Measurements from ENCODE around the gene EIF3L. TPM values are rescaled to one million over a fixed set of nuclear protein-coding genes. Genes with fewer than 3 reads are reported as not detected.

EIF3L gene
- total RNA-seq, 1 donor from 2014 or later, result 254 TPM

DNA sequence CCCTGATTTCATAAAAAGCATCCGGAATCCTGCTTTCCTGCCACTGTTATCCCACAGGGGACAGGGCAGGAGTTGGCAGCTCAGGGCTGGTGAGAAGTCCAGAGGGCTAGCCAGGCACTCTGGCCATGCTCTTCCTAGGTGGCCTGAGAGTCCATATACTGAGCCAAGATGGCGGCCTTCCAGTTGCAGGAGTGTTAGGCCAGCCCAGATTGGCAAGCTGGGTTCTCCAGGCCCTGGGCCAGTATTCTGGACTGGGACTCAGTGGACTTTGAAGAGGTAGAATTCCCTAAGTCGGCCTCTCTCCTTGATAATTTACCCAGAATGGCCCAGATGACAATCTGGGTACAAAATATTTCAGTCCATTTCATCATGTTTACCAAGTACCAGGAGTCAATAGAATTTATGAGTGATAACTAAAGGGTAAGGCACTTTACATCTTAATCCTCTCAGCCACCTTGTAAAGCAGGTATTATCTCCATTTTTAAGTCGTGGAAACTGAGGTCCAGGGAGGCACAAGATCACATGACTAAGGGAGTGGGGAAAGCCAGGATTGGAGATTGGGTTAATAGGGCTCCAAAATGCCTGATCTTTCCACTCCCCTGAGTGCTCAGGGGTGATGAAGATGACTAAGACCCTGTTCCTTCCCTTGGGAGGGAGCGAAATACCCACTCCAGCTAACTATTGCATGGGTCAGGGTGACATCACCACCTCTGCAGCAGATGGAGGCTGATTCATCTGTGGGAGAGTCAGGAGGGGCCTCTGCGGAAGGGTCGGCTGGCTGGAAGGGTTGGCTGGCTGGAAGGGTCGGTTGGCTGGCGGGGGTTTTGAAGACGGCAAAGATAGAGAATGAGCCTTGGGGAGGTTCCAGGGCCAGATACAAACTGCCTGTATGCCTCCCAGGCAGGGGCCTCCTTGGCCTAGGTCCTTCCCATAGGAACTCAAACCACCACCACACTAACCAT is 55.6 kb downstream of the EIF3L start:
- DNase-seq (ENCODE audit: extremely low read depth, low read depth, low spot score), result peak; percentile 64

DNA sequence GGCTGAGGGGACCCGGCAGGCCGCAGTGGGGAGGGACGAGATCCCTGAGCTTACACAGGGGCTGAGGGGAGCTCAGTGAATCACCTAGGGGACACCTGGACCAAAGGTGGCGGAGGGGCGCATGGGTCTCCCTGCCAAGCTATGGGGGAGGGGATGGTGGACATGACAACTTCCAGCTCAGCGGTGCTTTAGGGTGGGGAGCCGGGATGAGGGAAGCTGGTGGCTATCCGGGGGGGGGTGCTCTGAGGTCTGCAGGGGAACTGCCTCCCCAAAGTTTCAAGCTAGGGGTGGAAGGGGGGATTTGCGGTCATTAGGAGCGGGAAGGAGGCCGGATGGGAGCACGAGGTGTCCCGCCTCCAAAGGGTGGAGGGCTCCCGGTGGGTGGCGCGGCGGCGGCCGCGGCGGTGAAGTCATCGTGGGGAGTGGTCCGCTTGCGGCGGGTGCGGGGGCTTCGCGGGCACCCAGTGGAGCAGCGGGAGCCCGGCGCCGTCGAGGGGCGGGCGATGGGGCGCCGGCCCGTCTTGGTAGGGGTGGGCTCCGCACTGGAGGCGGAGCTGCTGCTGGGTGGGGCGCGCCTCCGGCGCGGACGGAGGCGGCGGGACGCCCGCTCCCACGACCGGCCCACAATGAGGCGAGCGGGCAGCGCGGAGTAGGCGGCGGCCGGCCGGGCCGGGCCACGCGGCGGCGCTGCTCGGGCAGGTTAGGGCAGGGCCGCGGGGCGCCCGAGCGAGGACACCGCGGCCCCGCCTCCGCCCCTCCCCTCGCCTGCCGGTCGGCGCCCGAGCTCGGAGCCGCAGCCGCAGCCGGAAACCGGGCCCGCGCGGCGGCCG is 56.5 kb downstream of the EIF3L start, which contains the start of gene MICALL1:
MICALL1 (plus strand) TSS at position 764 of the 830 bp plus-strand sequence. CDS start 126 bp downstream, outside the sequence.
- no peak for DNase-seq (ENCODE audit: extremely low read depth, low read depth, low spot score)

DNA sequence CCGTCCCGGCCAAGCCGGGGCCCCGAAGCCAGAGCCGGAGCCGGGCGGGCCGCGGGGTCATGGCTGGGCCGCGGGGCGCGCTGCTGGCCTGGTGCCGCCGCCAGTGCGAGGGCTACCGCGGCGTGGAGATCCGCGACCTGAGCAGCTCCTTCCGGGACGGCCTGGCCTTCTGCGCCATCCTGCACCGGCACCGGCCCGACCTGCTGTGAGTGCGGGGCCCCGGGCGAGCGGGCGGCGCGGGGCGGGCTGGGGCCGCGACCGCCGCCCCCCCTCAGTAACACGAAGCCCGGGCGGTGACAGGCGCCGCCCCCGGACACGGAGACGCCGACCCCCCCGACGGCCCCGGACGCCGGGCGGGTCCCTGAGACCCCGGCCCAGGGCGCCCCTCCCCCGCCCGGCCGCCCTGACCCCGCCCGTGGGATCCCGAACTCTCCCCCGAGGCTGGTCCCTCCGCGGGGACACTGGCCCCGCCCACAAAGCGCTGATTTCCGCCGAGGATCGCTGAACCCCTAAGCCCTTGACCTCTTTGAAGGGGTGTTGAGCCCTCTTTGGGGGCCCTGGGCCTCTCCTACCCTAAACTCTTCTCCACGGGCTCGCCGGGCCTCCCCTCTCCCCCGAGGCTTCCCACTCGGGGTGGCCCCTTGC is 57.3 kb downstream of the EIF3L start:
- DNase-seq (ENCODE audit: extremely low read depth, low read depth, low spot score), result no peak

DNA sequence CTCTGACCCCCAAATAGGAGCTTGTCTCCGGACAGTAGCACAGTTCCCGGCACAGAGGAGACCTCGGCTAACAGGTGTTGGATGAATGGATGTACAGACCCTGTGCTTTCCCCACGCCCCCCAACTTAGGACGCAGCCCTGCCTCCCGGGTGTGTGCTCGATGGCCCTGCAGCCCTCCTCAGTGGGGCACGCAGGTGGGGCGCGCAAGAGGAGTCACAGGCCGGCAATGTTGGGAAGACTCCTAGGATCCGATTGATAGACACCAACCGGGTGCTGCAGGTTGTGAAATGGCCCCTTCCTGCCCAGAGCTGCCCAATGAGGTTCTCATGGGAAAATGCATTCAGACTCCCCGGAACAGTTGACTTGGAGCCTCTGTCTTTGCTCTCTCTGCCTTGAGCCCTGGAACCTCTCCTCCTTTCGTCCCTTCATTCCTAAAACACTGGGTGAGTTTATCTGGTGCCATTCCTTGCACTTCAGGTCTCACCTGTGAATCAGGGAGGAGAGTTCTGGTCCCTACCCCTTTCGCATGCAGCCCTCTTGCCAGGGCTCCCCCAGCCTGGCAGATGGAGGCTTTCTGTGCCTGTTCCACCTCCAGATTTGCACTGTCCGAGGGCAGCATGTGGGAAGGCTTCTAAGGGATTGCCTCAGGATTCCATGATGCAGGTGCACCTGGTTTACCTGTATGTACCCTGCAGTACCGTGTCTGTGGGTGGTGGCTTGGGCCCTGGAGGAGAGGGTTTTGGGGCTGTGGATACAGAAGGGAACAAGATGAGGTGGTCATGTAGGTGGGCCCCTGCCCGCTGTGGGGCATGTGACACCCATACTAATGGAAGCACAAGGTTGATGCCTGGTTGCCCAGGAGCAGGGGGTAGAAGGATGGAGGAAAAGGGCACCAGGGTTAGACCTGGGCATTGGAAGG is 58.1 kb downstream of the EIF3L start:
- no peak for DNase-seq (ENCODE audit: extremely low read depth, low read depth, low spot score)

DNA sequence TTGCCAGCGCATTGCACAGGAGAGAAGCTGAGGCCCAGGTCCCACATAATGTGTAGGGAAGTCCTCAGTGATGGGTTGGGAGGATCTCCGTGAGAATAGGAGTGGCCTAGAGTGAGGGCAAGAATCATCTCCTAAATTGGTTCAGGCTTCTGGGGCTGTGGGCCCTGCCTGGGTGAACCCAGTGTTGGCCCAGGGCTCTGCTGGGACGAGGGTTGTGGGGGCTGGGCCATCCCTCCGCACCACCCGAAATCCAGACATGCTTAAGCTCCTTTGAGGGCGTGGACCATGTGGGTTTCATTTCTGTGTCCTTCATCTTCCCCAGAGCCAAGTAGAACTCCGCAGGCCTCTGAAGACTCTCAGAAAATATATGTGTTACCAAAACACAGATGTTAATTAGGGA is 60.5 kb downstream of the EIF3L start:
- no peak for DNase-seq (ENCODE audit: extremely low read depth, low read depth, low spot score)

DNA sequence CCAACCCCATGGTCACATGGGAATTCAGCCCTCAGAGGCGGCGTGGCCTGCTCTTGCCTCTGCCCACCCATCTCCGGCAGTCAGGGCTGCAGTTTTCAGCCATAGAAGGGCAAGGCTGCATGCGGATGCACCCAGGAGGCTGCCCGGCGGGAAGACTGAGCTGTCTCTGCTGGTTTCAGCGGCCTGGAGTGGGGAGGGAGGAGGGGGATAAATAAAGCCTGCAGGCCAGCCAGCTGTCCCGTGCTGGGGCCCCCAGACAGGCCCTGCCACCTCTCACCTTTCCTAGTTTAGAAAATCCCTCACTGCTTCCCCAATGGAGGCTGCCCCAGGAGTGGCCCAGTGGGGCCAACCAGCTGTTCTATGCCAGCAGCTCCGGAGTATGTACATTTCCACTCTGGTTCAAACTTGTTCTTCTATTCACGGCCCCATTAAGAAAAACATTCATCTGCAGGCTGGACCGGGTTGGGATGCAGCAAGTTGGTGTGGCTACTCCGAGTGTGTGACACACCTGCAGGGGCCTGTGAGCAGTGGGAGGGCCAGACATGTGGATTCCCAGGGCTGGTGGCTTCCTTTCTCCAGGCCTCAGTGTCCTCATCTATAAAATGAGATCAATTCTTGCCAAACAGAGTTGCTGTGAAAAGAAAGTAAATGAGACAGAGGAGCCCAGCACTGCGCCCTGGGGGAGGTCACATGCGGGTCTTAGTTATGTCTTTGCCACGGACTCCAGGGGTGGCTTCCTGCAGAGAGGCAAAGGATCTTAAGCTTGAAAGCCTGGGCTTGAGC is 61.9 kb downstream of the EIF3L start:
- no peak for DNase-seq (ENCODE audit: extremely low read depth, low read depth, low spot score)

DNA sequence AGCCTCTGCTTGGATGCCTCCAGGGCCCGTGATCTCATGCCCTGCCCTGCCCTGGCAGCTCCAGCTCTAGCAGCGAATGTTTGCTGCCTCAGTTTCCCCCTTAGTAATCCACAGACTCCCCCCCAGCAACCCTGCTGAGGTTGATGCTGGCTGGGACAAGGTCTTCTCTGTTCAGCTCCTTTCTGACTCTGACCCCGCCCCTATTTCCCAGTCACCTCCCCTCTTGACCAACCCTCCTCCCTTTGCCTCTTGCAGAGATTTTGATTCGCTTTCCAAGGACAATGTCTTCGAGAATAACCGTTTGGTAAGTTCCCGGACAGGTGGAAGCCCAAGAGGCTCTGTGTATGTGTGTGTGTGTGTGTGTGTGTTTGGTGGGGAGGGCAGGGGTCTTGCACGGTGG is 62.5 kb downstream of the EIF3L start:
- no peak for DNase-seq (ENCODE audit: extremely low read depth, low read depth, low spot score)

DNA sequence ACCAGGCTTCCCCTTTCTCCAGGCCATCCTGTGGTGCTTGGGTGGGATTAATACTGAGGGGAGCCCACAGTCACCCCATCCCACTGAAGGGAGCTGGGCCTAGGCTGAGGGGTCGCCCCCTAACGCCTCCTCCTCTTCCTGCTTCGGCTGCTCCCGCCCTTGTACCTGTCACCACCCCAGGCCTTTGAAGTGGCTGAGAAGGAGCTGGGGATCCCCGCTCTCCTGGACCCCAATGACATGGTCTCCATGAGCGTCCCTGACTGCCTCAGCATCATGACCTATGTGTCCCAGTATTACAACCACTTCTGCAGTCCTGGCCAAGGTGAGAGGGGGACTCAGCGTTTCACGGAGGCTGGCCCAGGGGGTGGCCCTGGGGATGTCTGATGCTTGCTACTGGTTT is 63.0 kb downstream of the EIF3L start:
- DNase-seq (ENCODE audit: extremely low read depth, low read depth, low spot score), result no peak

DNA sequence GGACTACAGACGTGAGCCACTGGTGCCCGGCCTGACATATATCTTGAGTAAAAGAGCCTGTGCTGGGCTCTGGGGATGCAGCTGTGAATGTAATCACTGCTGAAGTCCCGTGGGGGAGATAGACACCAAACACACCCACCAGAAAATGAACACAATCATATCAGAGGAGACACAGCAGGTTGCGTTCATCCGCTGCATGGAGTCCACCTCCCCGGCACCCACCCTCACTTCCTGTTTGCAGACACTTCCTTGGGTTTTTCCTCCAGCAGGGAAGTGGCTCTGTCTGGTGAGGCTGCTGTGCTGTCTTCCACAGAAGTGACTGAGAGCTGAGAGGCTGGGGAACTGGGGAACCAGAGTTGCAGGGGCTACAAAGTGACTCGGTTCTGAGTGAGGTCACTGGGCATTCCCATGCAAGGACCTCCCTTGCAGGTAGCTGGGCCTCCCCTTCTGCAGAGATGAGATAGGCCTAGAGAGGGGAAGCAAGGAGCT is 64.1 kb downstream of the EIF3L start:
- no peak for DNase-seq (ENCODE audit: extremely low read depth, low read depth, low spot score)

DNA sequence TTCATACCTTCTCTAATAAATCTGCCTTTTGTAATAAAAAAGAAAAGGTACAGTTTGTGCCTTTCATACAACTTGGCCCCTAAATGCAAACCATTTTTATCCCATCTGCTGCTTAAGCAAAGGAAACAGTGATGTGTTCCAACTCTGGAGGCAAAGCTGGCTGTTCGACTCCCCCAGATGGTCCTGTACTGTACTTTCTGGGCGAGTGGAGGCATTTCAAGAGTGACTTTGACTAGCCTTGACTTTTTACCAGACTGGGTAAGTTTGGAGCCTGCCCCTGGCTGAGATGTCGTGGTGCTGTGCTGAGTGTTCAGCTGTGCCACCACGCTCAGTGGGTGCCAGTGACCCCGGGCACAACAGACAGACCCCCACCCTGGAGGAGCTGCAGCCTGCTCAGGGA is 67.1 kb downstream of the EIF3L start:
- DNase-seq (ENCODE audit: extremely low read depth, low read depth, low spot score), result no peak

DNA sequence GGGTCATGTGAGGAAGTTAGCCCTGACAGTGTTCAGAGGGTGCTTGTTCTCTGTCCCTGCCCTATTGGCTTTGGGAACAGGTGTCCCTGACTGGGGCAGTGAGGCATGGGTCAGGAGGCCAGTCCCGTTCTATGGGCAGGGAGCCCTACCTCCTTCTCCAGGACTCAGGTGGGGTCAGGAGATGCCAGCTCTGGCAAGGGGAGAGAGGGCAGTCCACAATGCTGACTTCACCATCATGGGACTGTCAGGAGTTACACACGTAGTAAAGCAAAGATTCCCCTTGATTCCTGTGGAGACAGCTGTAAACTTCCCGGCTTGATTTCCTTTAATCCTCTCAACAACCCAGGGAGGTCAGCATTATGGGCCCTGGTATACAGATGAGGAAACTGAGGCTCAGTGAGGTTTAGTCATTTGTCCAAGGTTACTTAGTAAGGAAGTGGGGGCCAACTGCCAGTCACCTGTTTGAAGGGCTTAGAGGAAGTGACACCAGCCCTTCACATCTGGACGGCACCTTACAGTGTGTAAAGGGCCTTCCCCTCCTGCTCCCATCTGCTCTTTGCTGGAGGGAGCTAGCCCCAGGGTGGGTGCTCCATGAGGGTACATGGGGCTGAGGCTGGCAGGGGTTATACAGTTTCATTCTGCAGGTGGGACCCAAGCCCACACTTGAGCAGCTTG is 68.8 kb downstream of the EIF3L start:
- DNase-seq (ENCODE audit: extremely low read depth, low read depth, low spot score), result no peak

DNA sequence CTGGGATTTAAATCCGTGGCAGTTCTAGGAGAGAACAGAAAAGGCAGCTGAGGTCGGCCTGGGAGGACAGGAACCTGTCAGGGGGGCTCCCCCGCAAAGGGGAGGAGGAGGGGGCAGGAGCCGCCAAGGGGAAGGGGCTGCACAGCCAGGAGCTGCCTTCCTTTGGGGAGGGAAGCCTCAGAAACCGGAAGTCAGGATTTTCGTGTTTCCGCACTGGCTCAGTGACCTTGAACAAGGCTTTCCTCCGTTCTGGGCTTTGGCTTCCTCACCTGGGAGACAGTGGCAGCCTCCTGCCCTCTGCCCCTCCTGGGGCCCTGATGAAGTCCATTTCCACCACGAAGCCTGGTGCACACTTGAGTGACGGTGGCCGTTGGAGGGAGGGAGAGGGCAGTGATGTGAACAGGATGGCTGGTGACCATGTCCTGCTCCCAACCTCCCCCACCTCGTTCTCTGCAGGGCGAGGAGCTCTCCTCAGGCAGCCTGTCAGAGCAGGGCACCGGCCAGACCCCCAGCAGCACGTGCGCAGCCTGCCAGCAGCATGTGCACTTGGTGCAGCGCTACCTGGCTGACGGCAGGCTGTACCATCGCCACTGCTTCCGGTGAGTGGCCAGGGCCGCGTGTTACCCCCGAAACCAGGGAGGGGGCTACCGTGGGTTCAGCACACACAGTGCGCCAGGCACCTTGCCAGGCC is 69.5 kb downstream of the EIF3L start:
- no peak for DNase-seq (ENCODE audit: extremely low read depth, low read depth, low spot score)

DNA sequence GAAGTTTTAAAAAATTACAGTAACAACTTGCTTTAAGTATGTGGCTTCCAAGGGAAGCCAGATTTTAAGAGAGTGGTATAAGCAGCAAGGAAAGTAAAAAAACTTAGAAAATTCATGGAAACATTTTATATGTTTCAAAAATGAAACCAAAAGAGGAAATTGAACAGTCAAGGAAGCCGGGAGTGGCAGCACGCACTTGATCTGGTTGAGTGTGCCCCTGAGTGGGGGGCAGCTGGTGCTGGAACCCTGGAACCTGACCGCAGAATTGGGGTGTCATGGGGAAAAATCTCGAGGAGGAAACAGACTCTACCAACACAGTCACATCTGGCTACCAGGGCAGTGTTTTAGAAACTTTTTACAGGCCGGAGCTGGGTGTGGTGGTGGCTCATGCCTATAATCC is 70.9 kb downstream of the EIF3L start:
- DNase-seq (ENCODE audit: extremely low read depth, low read depth, low spot score), result no peak

DNA sequence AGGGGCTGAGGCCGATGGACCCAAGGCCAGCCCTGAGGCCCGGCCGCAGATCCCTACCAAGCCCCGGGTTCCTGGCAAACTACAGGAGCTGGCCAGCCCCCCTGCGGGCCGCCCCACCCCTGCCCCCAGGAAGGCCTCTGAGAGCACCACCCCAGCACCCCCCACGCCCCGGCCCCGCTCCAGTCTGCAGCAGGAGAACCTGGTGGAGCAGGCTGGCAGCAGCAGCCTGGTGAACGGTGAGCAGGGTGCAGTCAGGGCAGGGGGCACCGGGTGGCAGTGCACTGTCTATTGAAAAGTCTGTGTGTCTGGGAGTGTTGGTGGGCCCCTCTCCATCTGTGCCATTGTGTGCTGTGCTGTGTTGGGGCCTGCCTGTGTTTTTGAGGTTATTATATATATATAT is 73.0 kb downstream of the EIF3L start:
- DNase-seq (ENCODE audit: extremely low read depth, low read depth, low spot score), result no peak

DNA sequence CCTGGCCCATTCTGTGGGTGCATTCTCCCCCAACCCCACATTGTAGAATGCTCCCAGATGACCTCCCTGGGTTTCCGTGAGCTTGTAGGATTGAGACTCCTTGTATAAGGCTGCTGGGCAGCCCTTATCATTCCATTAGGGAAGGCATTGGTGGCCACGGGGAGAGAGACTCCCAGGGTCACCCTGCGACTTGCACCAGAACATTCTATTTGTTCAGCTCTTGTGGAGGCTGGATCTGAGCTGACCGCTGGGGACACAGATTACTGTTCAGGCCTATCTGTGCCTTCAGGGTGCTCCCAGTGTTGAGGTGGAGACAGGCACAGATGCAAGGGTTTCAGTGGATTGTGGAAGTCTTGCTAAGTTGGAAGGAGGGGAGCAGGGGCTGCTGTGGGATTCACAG is 74.7 kb downstream of the EIF3L start:
- DNase-seq (ENCODE audit: extremely low read depth, low read depth, low spot score), result no peak

DNA sequence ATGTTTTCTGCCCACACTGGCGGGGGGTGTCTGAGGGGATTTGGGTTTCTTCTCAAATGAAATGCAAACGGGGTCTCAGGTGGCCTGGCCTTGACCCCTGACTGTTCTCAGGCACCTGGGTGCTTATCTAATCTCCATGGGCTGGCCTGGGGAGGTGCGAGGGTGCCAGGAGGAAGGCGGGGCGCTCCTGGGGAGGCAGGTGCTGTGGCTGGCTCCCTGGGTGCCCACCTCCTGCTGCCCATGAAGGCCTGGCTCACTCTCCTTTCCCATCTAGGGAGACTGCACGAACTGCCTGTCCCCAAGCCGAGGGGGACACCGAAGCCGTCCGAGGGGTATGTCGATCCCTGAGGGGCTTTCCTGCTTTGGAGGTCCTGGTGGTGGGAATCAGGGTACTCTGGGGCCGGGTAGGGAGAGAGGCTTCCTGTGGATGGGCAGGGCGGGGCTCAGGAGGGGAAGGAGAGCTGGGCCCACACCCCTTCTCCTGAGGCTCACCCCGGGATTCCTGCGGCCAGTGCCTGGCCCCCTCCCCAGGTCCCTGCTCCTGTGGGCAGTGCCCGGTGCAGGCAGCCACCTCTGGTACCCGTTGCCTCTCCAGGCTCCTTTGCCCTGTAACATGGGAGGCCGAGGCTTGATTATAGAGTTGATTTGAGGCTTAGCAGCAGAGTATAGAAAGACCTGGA is 75.3 kb downstream of the EIF3L start:
- DNase-seq (ENCODE audit: extremely low read depth, low read depth, low spot score), result no peak

DNA sequence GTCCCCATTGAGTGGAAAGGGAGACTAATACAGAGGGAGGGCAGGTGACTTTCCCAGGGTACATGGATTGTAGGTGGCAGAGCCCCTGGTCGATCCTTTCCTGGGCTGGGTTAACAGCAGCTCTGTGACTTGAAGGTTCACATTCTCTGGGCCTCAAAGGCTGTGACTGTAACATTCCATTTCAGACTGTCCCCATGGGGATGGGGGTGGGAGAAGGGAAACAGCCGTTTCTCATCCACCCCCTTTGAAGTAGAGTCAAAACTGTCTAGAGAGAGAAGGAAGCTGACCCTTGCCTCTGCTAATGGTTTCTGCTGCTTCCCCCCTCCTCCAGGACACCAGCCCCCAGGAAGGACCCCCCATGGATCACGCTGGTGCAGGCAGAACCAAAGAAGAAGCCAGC is 76.1 kb downstream of the EIF3L start:
- DNase-seq (ENCODE audit: extremely low read depth, low read depth, low spot score), result no peak

All from glomerular endothelial cell (primary cell).